GM18526 (cell line): ENCODE data around the gene CHD5.

Experiments
- POLR2A ChIP-seq: IDR thresholded peaks from 3 replicates; pipeline ENCODE4 v1.6.1; 2011; ENCODE audit not compliant: insufficient read length; ENCODE audit errors: extremely low read depth

CHD5 gene

GRCh38 chr1:6126028-6126427 is 54.1 kb downstream of the CHD5 start:
- TF ChIP-seq POLR2A = no peak

GRCh38 chr1:6125366-6125765 is 54.8 kb downstream of the CHD5 start:
- TF ChIP-seq POLR2A = no peak

GRCh38 chr1:6124746-6125365 is 55.3 kb downstream of the CHD5 start:
- TF ChIP-seq POLR2A = no peak

GRCh38 chr1:6124341-6124740 is 55.8 kb downstream of the CHD5 start:
- no peak for TF ChIP-seq POLR2A

GRCh38 chr1:6123816-6124215 is 56.3 kb downstream of the CHD5 start:
- no peak for TF ChIP-seq POLR2A

GRCh38 chr1:6123083-6123482 is 57.0 kb downstream of the CHD5 start:
- TF ChIP-seq POLR2A = no peak

- TF ChIP-seq POLR2A = no peak
Measured at GRCh38 chr1:6121651-6122370, 58.3 kb downstream of the CHD5 start.

- no peak for TF ChIP-seq POLR2A
Measured at GRCh38 chr1:6121021-6121421, 59.1 kb downstream of the CHD5 start.

GRCh38 chr1:6118415-6118814 is 61.7 kb downstream of the CHD5 start:
- TF ChIP-seq POLR2A = no peak

GRCh38 chr1:6117624-6118023 is 62.5 kb downstream of the CHD5 start:
- TF ChIP-seq POLR2A = no peak

GRCh38 chr1:6117064-6117463 is 63.1 kb downstream of the CHD5 start:
- TF ChIP-seq POLR2A = no peak

- no peak for TF ChIP-seq POLR2A
Measured at GRCh38 chr1:6116137-6116536, 64.0 kb downstream of the CHD5 start.

GRCh38 chr1:6113745-6114144 is 66.4 kb downstream of the CHD5 start:
- no peak for TF ChIP-seq POLR2A

- no peak for TF ChIP-seq POLR2A
Measured at GRCh38 chr1:6113116-6113515, 67.0 kb downstream of the CHD5 start.

- no peak for TF ChIP-seq POLR2A
Measured at GRCh38 chr1:6112690-6113005, 67.5 kb downstream of the CHD5 start.

GRCh38 chr1:6111991-6112689 is 68.0 kb downstream of the CHD5 start:
- TF ChIP-seq POLR2A = no peak

- TF ChIP-seq POLR2A = no peak
Measured at GRCh38 chr1:6111571-6111970, 68.5 kb downstream of the CHD5 start.

- TF ChIP-seq POLR2A = no peak
Measured at GRCh38 chr1:6110326-6110725, 69.8 kb downstream of the CHD5 start.
